ENCODE measurements around the gene AMOTL2.

The AMOTL2 gene

GRCh38 chr3:134339913-134340312, 34.3 kb downstream of the AMOTL2 start:
- H3K27ac ChIP-seq (replicated peaks) = no peak overlapping the region
- DNase-seq (ENCODE audit: low read depth in 1 of 2, low spot score in 1 of 2) = no peak
- no peak overlapping the region for H3K4me3 ChIP-seq (replicated peaks; ENCODE audit: insufficient read depth, low read length)
- TF ChIP-seq SPI1 (IDR thresholded peaks at IDR 0.05; ENCODE audit: borderline replicate concordance, low read depth) (no peak), GABPA (IDR thresholded peaks at IDR 0.05; ENCODE audit: low read depth) (no peak), POLR2AphosphoS5 (IDR thresholded peaks at IDR 0.05; ENCODE audit: low read depth) (no peak)
- TF ChIP-seq, protein P1, sequence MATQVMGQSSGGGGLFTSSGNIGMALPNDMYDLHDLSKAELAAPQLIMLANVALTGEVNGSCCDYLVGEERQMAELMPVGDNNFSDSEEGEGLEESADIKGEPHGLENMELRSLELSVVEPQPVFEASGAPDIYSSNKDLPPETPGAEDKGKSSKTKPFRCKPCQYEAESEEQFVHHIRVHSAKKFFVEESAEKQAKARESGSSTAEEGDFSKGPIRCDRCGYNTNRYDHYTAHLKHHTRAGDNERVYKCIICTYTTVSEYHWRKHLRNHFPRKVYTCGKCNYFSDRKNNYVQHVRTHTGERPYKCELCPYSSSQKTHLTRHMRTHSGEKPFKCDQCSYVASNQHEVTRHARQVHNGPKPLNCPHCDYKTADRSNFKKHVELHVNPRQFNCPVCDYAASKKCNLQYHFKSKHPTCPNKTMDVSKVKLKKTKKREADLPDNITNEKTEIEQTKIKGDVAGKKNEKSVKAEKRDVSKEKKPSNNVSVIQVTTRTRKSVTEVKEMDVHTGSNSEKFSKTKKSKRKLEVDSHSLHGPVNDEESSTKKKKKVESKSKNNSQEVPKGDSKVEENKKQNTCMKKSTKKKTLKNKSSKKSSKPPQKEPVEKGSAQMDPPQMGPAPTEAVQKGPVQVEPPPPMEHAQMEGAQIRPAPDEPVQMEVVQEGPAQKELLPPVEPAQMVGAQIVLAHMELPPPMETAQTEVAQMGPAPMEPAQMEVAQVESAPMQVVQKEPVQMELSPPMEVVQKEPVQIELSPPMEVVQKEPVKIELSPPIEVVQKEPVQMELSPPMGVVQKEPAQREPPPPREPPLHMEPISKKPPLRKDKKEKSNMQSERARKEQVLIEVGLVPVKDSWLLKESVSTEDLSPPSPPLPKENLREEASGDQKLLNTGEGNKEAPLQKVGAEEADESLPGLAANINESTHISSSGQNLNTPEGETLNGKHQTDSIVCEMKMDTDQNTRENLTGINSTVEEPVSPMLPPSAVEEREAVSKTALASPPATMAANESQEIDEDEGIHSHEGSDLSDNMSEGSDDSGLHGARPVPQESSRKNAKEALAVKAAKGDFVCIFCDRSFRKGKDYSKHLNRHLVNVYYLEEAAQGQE (IDR thresholded peaks at IDR 0.05; ENCODE audit: insufficient replicate concordance, low read depth) = no peak
- TF ChIP-seq, protein P2, sequence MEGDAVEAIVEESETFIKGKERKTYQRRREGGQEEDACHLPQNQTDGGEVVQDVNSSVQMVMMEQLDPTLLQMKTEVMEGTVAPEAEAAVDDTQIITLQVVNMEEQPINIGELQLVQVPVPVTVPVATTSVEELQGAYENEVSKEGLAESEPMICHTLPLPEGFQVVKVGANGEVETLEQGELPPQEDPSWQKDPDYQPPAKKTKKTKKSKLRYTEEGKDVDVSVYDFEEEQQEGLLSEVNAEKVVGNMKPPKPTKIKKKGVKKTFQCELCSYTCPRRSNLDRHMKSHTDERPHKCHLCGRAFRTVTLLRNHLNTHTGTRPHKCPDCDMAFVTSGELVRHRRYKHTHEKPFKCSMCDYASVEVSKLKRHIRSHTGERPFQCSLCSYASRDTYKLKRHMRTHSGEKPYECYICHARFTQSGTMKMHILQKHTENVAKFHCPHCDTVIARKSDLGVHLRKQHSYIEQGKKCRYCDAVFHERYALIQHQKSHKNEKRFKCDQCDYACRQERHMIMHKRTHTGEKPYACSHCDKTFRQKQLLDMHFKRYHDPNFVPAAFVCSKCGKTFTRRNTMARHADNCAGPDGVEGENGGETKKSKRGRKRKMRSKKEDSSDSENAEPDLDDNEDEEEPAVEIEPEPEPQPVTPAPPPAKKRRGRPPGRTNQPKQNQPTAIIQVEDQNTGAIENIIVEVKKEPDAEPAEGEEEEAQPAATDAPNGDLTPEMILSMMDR (IDR thresholded peaks at IDR 0.05; ENCODE audit: insufficient read depth, low read length) = no peak
- no peaks in the 10 kb centered on the region for H3K27me3 ChIP-seq (ENCODE audit: insufficient read depth, poor library complexity, severe bottlenecking)

DNA sequence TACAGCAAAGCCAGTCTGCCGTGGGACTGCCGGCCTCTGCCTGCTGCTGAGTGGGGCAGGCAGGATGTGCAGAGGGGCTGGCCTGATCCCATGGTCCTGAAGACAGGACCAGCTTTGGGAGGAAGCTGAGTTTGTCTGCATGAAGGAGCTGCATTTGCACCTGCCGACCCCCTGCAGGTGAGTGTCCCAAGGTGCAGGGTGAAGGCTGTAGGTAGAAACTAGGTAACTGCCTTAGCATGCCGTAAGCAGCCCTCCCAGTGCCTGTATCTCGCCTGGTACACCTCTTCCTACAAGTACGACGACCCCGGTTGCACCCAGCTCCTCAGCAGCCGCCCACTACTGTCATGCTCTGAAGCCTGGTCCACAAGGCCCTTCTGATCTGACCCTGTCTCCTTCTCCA, 34.9 kb downstream of the AMOTL2 start:
- Histone ChIP-seq H3K4me3 (replicated peaks; ENCODE audit: insufficient read depth, low read length) (no peak overlapping the region), H3K27ac (replicated peaks) (no peak overlapping the region), H3K27me3 (ENCODE audit: insufficient read depth, poor library complexity, severe bottlenecking) (no peaks in the 10 kb centered on the region)
- TF ChIP-seq SPI1 (IDR thresholded peaks at IDR 0.05; ENCODE audit: borderline replicate concordance, low read depth) = no peak
- TF ChIP-seq, protein P1 (IDR thresholded peaks at IDR 0.05; ENCODE audit: insufficient replicate concordance, low read depth) = no peak
- no peak for TF ChIP-seq POLR2AphosphoS5 (IDR thresholded peaks at IDR 0.05; ENCODE audit: low read depth)
- TF ChIP-seq, protein P2 (IDR thresholded peaks at IDR 0.05; ENCODE audit: insufficient read depth, low read length) = no peak
- TF ChIP-seq GABPA (IDR thresholded peaks at IDR 0.05; ENCODE audit: low read depth) = no peak
- DNase-seq (ENCODE audit: low read depth in 1 of 2, low spot score in 1 of 2) = no peak

DNA sequence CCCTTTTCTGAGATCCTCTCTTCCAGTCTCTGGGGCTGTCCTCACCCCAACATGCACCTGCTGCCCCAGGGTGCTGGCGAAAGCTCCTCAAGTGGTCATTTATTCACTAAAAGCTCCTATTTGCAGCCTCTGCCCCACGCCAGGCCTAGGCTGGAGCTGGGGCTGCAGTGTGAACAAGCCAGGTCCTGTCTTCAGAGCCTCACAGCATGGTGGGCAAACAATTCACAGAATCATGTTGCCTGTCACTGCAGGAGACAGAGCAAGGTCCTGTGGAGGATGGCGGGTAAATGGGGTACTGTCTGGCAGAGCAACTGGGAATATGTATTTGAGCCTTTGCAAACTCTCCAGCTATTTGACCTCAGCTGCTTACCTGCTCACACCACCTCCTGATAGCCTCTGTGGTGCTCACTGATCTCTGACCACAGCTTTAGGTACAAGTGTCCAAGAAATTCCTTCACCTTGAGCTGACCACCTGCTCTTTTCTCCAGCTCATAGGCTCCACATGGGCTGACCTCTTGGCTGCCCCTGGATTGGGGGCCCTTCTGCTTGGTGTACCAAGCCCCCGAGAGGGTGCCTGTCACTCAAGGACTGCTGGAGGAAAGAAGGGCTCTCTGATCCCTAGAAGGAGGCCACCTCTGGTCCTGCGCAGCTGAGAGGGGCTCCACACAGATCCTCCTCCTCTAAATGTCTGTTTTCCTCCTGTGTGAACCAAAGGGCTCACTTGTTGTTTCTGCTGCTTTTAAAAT, 35.6 kb downstream of the AMOTL2 start:
- DNase-seq (ENCODE audit: low read depth in 1 of 2, low spot score in 1 of 2) = no peak
- no peak overlapping the region for H3K27ac ChIP-seq (replicated peaks)
- no peak overlapping the region for H3K4me3 ChIP-seq (replicated peaks; ENCODE audit: insufficient read depth, low read length)
- TF ChIP-seq SPI1 (IDR thresholded peaks at IDR 0.05; ENCODE audit: borderline replicate concordance, low read depth) (no peak), POLR2AphosphoS5 (IDR thresholded peaks at IDR 0.05; ENCODE audit: low read depth) (no peak), GABPA (IDR thresholded peaks at IDR 0.05; ENCODE audit: low read depth) (no peak)
- TF ChIP-seq, protein P2 (IDR thresholded peaks at IDR 0.05; ENCODE audit: insufficient read depth, low read length) = no peak
- TF ChIP-seq, protein P1 (IDR thresholded peaks at IDR 0.05; ENCODE audit: insufficient replicate concordance, low read depth) = no peak
- H3K27me3 ChIP-seq (ENCODE audit: insufficient read depth, poor library complexity, severe bottlenecking) = no peaks in the 10 kb centered on the region

All from HL-60 (cell line).